Activated B cell treated with CpG ODN at 0.5 μM for 24 hours (primary cell): ENCODE data around the gene SLC38A8. TPM values are rescaled to one million over a fixed set of nuclear protein-coding genes. Genes with fewer than 3 reads are reported as not detected.

Experiments
- ATAC-seq: fragments of 200-7000 bp; cut with Tn5 transposase; one replicate; pipeline ENCODE4 v1.10.0; 2021; ENCODE audit warnings: low read depth, mild to moderate bottlenecking, moderate library complexity
- CTCF ChIA-PET: fragments of 350-600 bp; sonication (Branson Sonifier 250); formaldehyde crosslinking; loops from one replicate; lab custom pipeline; 2021; ENCODE audit warnings: antibody characterized with exemption; lab: Charles Lee
- POLR2A ChIA-PET: fragments of 350-600 bp; sonication (Branson Sonifier 250); formaldehyde crosslinking; loops from one replicate; lab custom pipeline; 2021; ENCODE audit warnings: antibody characterized with exemption; lab: Charles Lee
- DNase-seq: peaks from one replicate; pipeline ENCODE4 v3.0.0; 2022
- H3K27ac Mint-ChIP-seq: one replicate; pipeline ENCODE4 v1.8.0; 2020; ENCODE audit warnings: mixed read lengths
- H3K27me3 Mint-ChIP-seq: one replicate; pipeline ENCODE4 v1.8.0; 2021; ENCODE audit warnings: mixed read lengths
- H3K36me3 Mint-ChIP-seq: one replicate; pipeline ENCODE4 v1.8.0; 2021; ENCODE audit warnings: low read depth, mixed read lengths
- H3K4me1 Mint-ChIP-seq: one replicate; pipeline ENCODE4 v1.8.0; 2021; ENCODE audit warnings: mixed read lengths
- H3K4me3 Mint-ChIP-seq: one replicate; pipeline ENCODE4 v1.8.0; 2020; ENCODE audit warnings: mild to moderate bottlenecking, mixed read lengths
- H3K9me3 Mint-ChIP-seq: one replicate; pipeline ENCODE4 v1.8.0; 2020; ENCODE audit warnings: mixed read lengths
- intact Hi-C: fragments of 100-400 bp; cut with micrococcal nuclease; formaldehyde crosslinking; loops from one replicate; pipeline ENCODE4 v1.15.1; 2024
- total RNA-seq: library from RNA; stranded (reverse); gene quantifications from 2 replicates; pipeline ENCODE4 v1.2.3, GENCODE V29; 2022
- TF ChIP-seq, protein P1 (sequence below): fragments of 200-600 bp; IDR thresholded peaks from one replicate; pipeline ENCODE4 v1.8.0; 2022; ENCODE audit warnings: antibody characterized with exemption, mild to moderate bottlenecking

The SLC38A8 gene
- total RNA-seq, 1 donor from 2014 or later = not detected

DNA sequence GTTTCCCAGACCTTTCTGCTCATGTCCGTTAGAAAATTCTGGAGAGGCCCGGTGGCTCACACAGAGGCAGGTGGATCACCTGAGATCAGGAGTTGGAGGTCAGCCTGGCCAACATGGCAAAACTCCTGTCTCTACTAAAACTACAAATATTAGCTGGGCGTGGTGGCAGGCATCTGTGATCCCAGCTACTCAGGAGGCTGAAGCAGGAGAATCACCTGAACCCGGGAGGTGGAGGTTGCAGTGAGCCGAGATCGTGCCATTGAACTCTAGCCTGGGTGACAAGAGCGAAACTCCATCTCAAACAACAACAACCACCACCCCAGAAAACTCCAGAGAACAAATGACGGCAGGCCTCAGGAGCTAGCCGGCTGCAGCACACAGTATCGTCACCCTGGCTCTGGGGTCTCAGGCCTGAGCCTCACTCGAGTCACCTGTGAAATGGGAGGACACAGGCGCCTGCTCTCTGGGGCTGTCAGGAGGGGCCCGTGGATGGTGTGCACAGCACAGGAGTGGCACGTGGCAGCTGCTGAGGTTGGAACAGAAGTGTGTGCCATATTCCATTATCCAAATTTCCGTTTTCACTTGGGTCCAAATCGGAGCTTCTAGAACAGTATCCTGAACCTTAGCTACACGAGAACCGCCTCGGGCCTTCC, 3.3 kb upstream of the SLC38A8 start:
- Mint-ChIP-seq H3K36me3 (peaks cover 28% of the 10 kb centered on the region), H3K4me3 (no peak overlapping the region), H3K27me3 (peaks cover 18% of the 10 kb centered on the region), H3K4me1 (no peaks in the 10 kb centered on the region), H3K27ac (no peak overlapping the region), H3K9me3 (no peaks in the 10 kb centered on the region)
- POLR2A ChIA-PET = interaction anchor here (0.7 kb wide), 1 partner anchor 236 kb away, joined by 11 read pairs; no protein-coding TSS in a partner anchor
- CTCF ChIA-PET = no interaction called here
- TF ChIP-seq, protein P1, sequence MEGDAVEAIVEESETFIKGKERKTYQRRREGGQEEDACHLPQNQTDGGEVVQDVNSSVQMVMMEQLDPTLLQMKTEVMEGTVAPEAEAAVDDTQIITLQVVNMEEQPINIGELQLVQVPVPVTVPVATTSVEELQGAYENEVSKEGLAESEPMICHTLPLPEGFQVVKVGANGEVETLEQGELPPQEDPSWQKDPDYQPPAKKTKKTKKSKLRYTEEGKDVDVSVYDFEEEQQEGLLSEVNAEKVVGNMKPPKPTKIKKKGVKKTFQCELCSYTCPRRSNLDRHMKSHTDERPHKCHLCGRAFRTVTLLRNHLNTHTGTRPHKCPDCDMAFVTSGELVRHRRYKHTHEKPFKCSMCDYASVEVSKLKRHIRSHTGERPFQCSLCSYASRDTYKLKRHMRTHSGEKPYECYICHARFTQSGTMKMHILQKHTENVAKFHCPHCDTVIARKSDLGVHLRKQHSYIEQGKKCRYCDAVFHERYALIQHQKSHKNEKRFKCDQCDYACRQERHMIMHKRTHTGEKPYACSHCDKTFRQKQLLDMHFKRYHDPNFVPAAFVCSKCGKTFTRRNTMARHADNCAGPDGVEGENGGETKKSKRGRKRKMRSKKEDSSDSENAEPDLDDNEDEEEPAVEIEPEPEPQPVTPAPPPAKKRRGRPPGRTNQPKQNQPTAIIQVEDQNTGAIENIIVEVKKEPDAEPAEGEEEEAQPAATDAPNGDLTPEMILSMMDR = no peak
- ATAC-seq = no peak
- no peak for DNase-seq
- intact Hi-C loops = no loop called here

GRCh38 chr16:84045001-84045817, 2.6 kb upstream of the SLC38A8 start:
- peaks cover 18% of the 10 kb centered on the region for H3K27me3 Mint-ChIP-seq
- H3K4me1 Mint-ChIP-seq = no peaks in the 10 kb centered on the region
- ATAC-seq = no peak
- TF ChIP-seq, protein P1 = no peak
- DNase-seq = no peak
- intact Hi-C loops = no loop called here
- POLR2A ChIA-PET = no interaction called here
- peaks cover 24% of the 10 kb centered on the region for H3K36me3 Mint-ChIP-seq
- H3K27ac Mint-ChIP-seq = no peak overlapping the region
- CTCF ChIA-PET = no interaction called here
- no peaks in the 10 kb centered on the region for H3K9me3 Mint-ChIP-seq
- H3K4me3 Mint-ChIP-seq = no peak overlapping the region

DNA sequence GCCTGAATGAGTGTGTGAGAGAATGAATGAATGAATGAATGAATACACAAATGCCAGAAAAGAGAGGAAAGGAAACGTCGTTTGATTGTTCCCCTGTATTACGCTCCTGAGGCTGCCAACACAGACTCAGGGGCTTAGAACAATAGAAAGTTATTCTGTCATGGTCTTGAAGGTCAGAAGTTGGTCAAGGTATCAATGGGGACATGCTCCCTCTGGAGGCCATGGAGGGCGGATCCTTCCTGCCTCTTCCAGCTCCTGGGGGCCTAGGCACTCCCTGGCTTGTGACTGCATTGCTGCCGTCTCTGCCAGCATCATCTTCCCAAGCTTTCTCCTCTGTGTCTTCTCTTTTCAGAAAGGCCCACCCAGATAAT, 1.5 kb upstream of the SLC38A8 start:
- POLR2A ChIA-PET = no interaction called here

DNA sequence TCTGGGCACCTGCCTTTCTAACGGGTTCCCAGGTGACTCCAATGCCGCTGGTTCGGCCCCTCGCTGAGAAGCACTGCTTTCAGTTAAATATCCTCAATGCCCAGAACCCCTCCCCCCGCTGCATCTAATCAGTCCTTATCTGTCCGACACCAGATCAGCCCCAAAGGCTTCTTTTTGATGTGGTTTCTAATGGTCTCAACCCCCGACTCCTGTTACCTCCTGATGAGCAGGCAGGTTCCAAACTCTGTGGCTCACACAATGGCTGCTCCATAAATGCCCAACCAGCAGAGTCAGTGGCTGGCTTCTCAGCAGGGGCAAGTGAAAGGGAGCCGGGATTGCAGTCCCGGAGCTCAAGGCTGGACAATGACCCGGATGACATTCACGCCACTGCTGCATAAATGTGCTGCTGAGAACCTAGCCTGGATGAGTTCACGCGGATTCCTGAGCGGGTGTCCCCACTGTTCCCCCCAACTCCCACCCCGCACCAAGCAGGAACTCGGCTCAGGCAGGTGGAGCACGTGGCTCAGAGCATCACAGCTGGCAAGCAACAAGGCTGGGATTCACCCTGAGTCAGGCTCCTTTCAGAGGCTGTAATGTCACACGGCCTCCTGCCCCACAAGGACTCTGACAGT, 1.0 kb upstream of the SLC38A8 start:
- TF ChIP-seq, protein P1 = no peak
- intact Hi-C loops = no loop called here
- CTCF ChIA-PET = no interaction called here
- no peak overlapping the region for H3K27ac Mint-ChIP-seq
- no peaks in the 10 kb centered on the region for H3K9me3 Mint-ChIP-seq
- no peak for DNase-seq
- peaks cover 23% of the 10 kb centered on the region for H3K27me3 Mint-ChIP-seq
- POLR2A ChIA-PET = no interaction called here
- no peaks in the 10 kb centered on the region for H3K4me1 Mint-ChIP-seq
- H3K4me3 Mint-ChIP-seq = no peak overlapping the region
- peaks cover 9% of the 10 kb centered on the region for H3K36me3 Mint-ChIP-seq
- no peak for ATAC-seq

More for the DNA sequence above, 1.5 kb upstream of the SLC38A8 start:
- H3K4me1 Mint-ChIP-seq = no peaks in the 10 kb centered on the region
- TF ChIP-seq, protein P1 = no peak
- DNase-seq = no peak
- intact Hi-C loops = no loop called here
- no peak overlapping the region for H3K27ac Mint-ChIP-seq
- ATAC-seq = no peak
- peaks cover 18% of the 10 kb centered on the region for H3K27me3 Mint-ChIP-seq
- H3K4me3 Mint-ChIP-seq = no peak overlapping the region
- CTCF ChIA-PET = no interaction called here
- H3K36me3 Mint-ChIP-seq = peaks cover 13% of the 10 kb centered on the region
- no peaks in the 10 kb centered on the region for H3K9me3 Mint-ChIP-seq
